Astrocyte of the cerebellum (primary cell): ENCODE measurements around the gene SYTL5.
A peak's percentile ranks its signal among the peaks of the same experiment; 100 is the strongest.

Experiments used
- DNase-seq: peaks from one replicate; pipeline ENCODE4 v3.0.0-alpha.2; 2011; ENCODE audit warnings: low read depth
- H3K4me3 ChIP-seq: 2 replicates; pipeline ENCODE4 v1.5.1; 2011; ENCODE audit warnings: mild to moderate bottlenecking, low read depth, low read length, moderate library complexity
- CTCF ChIP-seq: IDR thresholded peaks from 2 replicates; pipeline ENCODE4 v1.5.1; 2012; ENCODE audit warnings: low read length, low read depth, moderate library complexity, mild to moderate bottlenecking; ENCODE audit errors: missing control alignments
- in situ Hi-C: cut with HindIII; loops from 2 replicates; pipeline ENCODE4 v1.10.0; 2017; ENCODE audit warnings: low sequenced_read_pairs

Gene SYTL5

GRCh38 chrX:38006291-38006690 lies at the start of gene SYTL5:
TSS of gene SYTL5 (plus strand) at chrX:38006553. CDS start at chrX:38033890, 27,337 bp downstream.
- no peak for DNase-seq
- in situ Hi-C loops, result no loop called here
- no peak for TF ChIP-seq CTCF
- H3K4me3 ChIP-seq, result no peak within 1 kb of the TSS

DNA sequence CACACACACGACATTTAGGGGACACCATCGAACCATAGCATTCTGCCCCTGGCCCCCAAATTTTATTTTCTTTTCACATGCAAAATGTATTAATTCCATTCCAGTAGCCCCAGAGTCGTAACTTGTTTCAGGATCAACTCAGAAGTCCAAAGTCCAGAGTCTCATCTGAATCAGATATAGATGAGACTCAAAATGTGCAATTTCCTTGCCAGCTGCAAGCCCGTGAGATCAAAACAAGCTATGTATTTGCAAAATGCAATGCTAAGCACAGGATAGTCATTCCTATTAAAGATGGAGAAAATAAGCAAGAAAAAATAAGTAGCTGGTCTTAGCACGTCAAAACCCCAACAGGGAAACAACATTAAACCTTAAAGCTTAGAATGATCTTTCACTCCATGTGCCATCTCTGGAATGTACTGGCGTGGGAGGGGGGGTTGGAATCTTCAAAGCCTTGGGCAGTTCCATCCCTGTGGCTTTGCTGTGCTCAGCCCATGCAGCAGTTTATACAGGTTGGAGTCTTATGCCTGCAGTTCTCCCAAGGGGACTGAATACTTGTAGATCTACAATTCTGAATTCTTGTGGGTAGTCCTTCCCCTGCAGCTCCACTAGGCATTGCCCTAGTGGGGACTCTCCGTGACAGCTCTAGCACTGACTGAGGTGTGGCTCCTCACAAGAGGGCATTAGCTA lies 47.7 kb upstream of the SYTL5 start:
- peak; percentile 23 for DNase-seq
- H3K4me3 ChIP-seq, result no peak overlapping the region
- in situ Hi-C loops, result no loop called here

GRCh38 chrX:37959212-37960021 lies 46.9 kb upstream of the SYTL5 start:
- H3K4me3 ChIP-seq, result no peak overlapping the region
- no peak for DNase-seq
- in situ Hi-C loops, result no loop called here
- no peak for TF ChIP-seq CTCF

More for the DNA sequence above, 47.7 kb upstream of the SYTL5 start:
- TF ChIP-seq CTCF, result no peak

GRCh38 chrX:37961118-37961517 lies 45.2 kb upstream of the SYTL5 start:
- TF ChIP-seq CTCF, result no peak
- DNase-seq, result no peak
- in situ Hi-C loops, result no loop called here
- no peak overlapping the region for H3K4me3 ChIP-seq

GRCh38 chrX:37967714-37968113 lies 38.6 kb upstream of the SYTL5 start:
- no peak for TF ChIP-seq CTCF
- in situ Hi-C loops, result no loop called here
- H3K4me3 ChIP-seq, result no peak overlapping the region
- DNase-seq, result no peak

DNA sequence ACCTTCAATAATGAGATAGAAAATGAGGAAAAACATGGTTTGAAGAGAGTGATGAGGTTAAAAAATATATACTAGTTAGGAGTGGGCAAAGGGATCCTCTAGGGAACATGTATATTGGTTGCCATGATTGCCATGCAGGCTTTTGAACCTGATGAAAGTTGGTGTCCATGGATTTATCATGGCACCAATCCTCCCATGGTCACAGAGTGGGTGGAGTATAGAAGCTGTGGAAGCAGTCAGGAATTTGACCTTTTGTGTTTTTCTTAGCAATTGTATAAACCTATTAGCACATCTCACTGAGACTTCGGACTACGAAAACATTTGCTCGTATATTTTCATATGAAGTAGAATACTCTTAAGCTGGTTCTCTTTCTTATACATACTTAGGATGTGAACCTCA lies 30.9 kb upstream of the SYTL5 start:
- DNase-seq, result no peak
- no peak for TF ChIP-seq CTCF
- H3K4me3 ChIP-seq, result no peak overlapping the region
- in situ Hi-C loops, result no loop called here
